GM13977 (cell line): ENCODE data around the gene COL13A1.

Experiments used
- DNase-seq: peaks from one replicate; pipeline ENCODE4 v3.0.0; 2012; ENCODE audit warnings: low spot score
- CTCF ChIP-seq: IDR thresholded peaks from 2 replicates; pipeline ENCODE4 v1.5.1; 2012; ENCODE audit warnings: mild to moderate bottlenecking, control low read depth; ENCODE audit not compliant: insufficient read depth; ENCODE audit errors: extremely low read depth, missing control alignments
- in situ Hi-C: fragments of 300-500 bp; cut with MboI; formaldehyde crosslinking; loops from one replicate; pipeline ENCODE4 v1.12.0; 2022; ENCODE audit warnings: low sequenced_read_pairs, low pct_unique_long_range_greater_than_20kb, mixed read lengths, inconsistent platforms; ENCODE audit not compliant: unreplicated experiment

Gene COL13A1

DNA sequence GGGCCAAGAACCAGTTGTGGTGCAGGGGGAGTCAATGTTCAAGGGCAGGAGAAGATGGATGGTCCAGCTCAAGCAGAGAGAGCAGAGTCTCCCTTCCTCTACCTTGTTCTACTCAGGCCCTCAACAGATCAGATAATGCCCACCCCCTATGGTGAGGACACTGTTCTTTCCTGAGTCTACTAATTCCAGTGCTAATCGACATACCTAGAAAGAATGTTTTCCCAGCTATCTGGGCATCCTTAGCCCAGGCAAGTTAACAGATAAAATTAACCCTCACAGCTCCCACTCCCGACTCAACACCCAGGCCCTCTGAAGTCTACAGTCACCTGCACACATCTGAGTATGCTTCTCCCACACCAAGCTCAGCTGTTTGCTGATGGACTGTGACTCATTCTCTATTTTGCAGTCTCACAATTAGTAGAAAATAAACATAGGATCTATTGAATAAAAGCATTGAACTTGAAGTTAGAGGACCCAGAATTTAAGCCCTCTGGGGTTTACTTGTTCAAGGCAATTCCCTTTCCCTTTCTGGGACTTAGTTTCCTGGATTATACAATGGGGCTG, 17.1 kb downstream of the COL13A1 start:
- no peak for DNase-seq
- TF ChIP-seq CTCF, result no peak
- in situ Hi-C loops, result no loop called here

DNA sequence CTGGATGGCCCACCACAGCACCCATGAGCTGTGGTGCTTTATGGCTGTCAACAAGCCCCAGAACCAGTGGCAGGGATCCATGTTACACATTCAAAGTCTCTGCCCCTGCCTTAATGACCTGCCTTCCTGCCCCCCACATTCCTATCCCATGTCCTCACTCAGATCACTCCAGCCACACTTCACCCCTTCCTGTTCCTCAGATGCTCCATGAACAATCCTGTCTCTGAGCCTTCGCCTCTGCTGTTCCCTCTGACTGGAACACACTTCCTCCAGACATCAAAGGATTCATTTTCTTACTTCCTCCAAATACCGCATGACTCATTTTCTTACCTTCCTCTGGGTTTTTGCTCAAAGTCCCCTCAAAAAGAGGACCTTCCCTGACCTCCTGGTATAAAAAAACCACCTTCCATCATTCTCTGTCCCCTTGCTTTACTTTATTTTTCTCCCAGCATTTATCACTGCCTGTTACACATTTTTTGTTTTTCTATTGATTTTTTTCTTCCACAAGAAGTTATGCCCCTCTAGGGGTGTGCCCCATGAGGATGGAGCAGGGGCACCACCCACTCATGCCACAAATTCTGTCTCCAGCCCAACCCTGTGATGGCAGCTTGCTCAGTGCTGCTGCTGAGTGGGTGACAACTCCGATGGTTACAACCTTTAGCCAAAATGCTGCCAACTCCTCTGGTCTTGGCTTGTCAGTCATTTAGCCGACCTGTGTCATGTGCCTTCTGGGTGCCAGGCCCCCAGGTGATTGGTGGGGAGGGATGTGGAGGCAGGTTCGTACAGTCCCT, 18.2 kb downstream of the COL13A1 start:
- DNase-seq, result no peak
- TF ChIP-seq CTCF, result no peak
- in situ Hi-C loops, result no loop called here

- in situ Hi-C loops, result no loop called here
- TF ChIP-seq CTCF, result no peak
- no peak for DNase-seq
Measured at GRCh38 chr10:69820817-69821216, 19.1 kb downstream of the COL13A1 start.

DNA sequence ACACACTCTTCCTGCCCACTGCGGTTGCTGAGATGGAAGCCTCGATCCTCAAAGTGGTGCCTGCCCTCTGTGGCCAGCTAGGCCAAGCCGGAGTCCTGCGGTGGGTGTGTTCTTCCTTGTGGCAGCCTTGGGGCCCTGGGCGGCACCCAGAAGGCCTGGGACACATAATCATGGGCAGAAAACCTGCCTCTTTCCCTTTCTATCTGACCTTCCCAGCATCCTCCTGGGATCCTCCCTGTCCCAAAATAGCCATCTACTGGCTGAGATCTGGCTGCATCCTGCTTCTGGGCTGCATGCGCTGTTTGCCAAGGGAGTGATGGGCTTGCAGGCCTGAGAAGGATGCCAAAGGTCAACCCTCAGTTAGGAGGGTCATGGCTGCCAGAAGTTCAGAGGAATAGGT, 23.9 kb downstream of the COL13A1 start:
- DNase-seq, result no peak
- in situ Hi-C loops, result no loop called here
- no peak for TF ChIP-seq CTCF

DNA sequence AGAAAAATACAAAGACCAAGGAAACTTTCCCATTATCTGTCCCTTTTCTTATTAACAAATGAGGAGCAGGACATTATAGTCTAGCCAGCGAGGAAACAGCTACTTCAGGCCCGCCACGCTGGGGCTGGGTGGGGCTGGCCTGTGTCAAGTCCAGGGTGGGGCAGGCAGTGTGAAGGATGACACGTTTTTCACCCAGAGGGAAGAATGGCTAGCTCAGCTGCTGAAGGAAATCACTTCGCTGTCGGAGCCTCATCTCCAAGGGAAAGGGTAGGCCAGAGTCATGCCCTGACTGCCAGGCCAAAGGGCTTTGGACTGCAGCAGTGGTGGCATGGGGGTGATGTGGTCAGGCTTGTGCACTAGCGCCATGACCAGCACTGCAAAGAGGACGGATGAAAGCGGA, 24.4 kb downstream of the COL13A1 start:
- no peak for DNase-seq
- in situ Hi-C loops, result no loop called here
- TF ChIP-seq CTCF, result no peak

DNA sequence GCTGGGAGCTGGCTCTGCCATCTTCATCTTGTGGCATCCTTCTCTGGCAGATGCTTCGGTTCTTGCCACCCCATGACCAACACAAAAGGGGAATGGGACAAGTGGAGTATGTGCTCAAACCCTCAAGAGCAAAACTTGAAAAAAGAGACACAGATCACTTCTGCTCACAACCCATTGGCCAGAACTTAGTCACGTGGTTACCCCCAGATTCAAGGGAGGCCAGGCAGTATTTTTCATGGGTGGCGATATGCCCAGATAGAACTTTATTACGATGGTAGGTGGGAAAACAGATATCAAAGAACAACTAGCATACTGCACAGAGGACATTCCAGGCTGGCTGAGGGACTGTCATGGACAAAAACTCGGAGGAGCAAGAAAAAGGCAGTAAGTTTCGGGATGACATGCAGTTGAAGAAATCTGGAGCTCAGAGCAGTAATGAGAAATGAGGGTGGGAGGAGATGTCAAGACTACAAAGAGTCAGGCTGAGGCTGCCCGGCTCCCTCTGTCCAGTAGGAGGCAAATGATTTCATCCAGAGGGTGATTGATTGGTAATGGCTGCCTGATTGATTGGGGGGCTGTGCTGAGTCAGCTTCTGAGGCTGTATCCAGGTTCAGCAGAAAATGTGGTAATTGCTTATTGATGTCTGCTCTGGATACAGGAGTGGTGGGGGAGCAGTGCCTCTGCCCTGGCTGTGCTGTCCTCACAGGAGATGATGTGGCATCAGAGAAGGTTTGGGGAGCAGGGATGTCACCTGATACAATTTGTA, 25.3 kb downstream of the COL13A1 start:
- TF ChIP-seq CTCF, result no peak
- DNase-seq, result no peak
- in situ Hi-C loops, result no loop called here
